HG03139 (cell line): Measurements from ENCODE around the gene THBS3.
"Not testable (repeated sequence)": the region's sequence is repeated elsewhere in the genome, so short reads cannot be mapped to it uniquely, and the experiment has no call there.

Source experiments
- ATAC-seq: cut with Tn5 transposase; IDR thresholded peaks from one replicate; pipeline ENCODE4 v1.9.1; 2021; ENCODE audit not compliant: unreplicated experiment

The THBS3 gene

GRCh38 chr1:155235375-155235774 is 27.7 kb upstream of the THBS3 start:
- ATAC-seq, result not testable (repeated sequence)

GRCh38 chr1:155233502-155233901 is 25.8 kb upstream of the THBS3 start:
- ATAC-seq, result not testable (repeated sequence)

GRCh38 chr1:155232001-155232978 is 24.6 kb upstream of the THBS3 start:
- ATAC-seq, result not testable (repeated sequence)

GRCh38 chr1:155231302-155231701 is 23.6 kb upstream of the THBS3 start:
- ATAC-seq, result not testable (repeated sequence)

GRCh38 chr1:155228096-155228427 is 20.4 kb upstream of the THBS3 start:
- ATAC-seq, result no peak

GRCh38 chr1:155227261-155228095 is 19.8 kb upstream of the THBS3 start:
- peak; percentile 86 for ATAC-seq

GRCh38 chr1:155226910-155227260 is 19.2 kb upstream of the THBS3 start:
- no peak for ATAC-seq

GRCh38 chr1:155226188-155226909 is 18.7 kb upstream of the THBS3 start:
- no peak for ATAC-seq

- ATAC-seq, result not testable (repeated sequence)
Observed at GRCh38 chr1:155225404-155225759, 17.7 kb upstream of the THBS3 start.

- no peak for ATAC-seq
Observed at GRCh38 chr1:155223047-155223446, 15.3 kb upstream of the THBS3 start.

- not testable (repeated sequence) for ATAC-seq
Observed at GRCh38 chr1:155220211-155220965, 12.7 kb upstream of the THBS3 start.

GRCh38 chr1:155219592-155220031 is 11.9 kb upstream of the THBS3 start:
- no peak for ATAC-seq

- ATAC-seq, result no peak
Observed at GRCh38 chr1:155218854-155219591, 11.3 kb upstream of the THBS3 start.

GRCh38 chr1:155214702-155215101 is 7.0 kb upstream of the THBS3 start:
- not testable (repeated sequence) for ATAC-seq

GRCh38 chr1:155212051-155212440 is 4.3 kb upstream of the THBS3 start:
- not testable (repeated sequence) for ATAC-seq

GRCh38 chr1:155211381-155212050 is 3.8 kb upstream of the THBS3 start:
- not testable (repeated sequence) for ATAC-seq

- no peak for ATAC-seq
Observed at GRCh38 chr1:155210314-155211104, 2.8 kb upstream of the THBS3 start.

GRCh38 chr1:155209312-155209721 is 1.6 kb upstream of the THBS3 start:
- no peak for ATAC-seq
